HCT116 (cell line): Measurements from ENCODE around the gene C16orf74. TPM values are rescaled to one million over a fixed set of nuclear protein-coding genes. Genes with fewer than 3 reads are reported as not detected.

Experiments
- ATAC-seq: fragments of 200-7000 bp; cut with Tn5 transposase; 2 replicates; pipeline ENCODE4 v1.9.1; 2020; ENCODE audit warnings: mild to moderate bottlenecking, moderate library complexity
- BruUV-seq: library from RNA; stranded (reverse); fragments of 400-500 nt; replicated peaks from 2 replicates; lab custom pipeline; 2021; lab: Mats Ljungman, UMichigan
- CTCF ChIA-PET: fragments of 300-600 bp; sonication (Branson Sonifier 250); formaldehyde crosslinking; loops from one replicate; lab custom pipeline; 2021; ENCODE audit warnings: antibody characterized with exemption; lab: Charles Lee
- POLR2A ChIA-PET: fragments of 300-600, 350-600 bp; sonication (Branson Sonifier 250); formaldehyde crosslinking; loops from one replicate; lab custom pipeline; 2021; ENCODE audit warnings: antibody characterized with exemption; lab: Charles Lee
- RAD21 ChIA-PET, 2 experiments: fragments of 300-600 bp; sonication (Branson Sonifier 250); formaldehyde crosslinking; loops; one replicate each; lab custom pipeline; 2023; ENCODE audit warnings: low total read pairs in 2 of 2; ENCODE audit not compliant: uncharacterized antibody in 2 of 2, unreplicated experiment in 2 of 2, low non-redundant PET in 1 of 2; lab: Charles Lee
- DNase-seq: peaks from one replicate; pipeline ENCODE4 v3.0.0-alpha.2; 2010; ENCODE audit warnings: low read depth, low spot score
- H2AFZ ChIP-seq: fragments of 200-600 bp; shearing (Covaris generic), sonication (generic); 2 replicates; pipeline ENCODE4 v1.6.1; 2017; ENCODE audit warnings: low read depth, mixed run types, mixed read lengths, antibody characterized with exemption, low read length; ENCODE audit not compliant: poor library complexity, severe bottlenecking
- H3K27ac ChIP-seq: 2 replicates; pipeline ENCODE4 v1.5.1; 2012; ENCODE audit warnings: low read depth, low read length
- H3K27me3 ChIP-seq: fragments of 200-600 bp; sonication (generic); 2 replicates; pipeline ENCODE4 v1.6.1; 2016; ENCODE audit warnings: mixed run types, low read length, mixed read lengths; ENCODE audit not compliant: insufficient read depth
- H3K36me3 ChIP-seq, 2 experiments: fragments of 200-500 bp in 1 of 2; fragments of 200-600 bp in 1 of 2; sonication (Bioruptor generic) in 1 of 2; sonication (generic) in 1 of 2; 2 replicates each; pipeline versions ENCODE4 v1.5.1 to v1.6.1; 2014 to 2016; ENCODE audit warnings: low read length in 2 of 2, inconsistent platforms in 1 of 2, mixed read lengths in 1 of 2, mixed run types in 1 of 2; ENCODE audit not compliant: insufficient read depth in 2 of 2, control insufficient read depth in 1 of 2
- H3K4me1 ChIP-seq, 2 experiments: fragments of 200-600 bp in 1 of 2; sonication (generic) in 1 of 2; 2 replicates each; pipeline versions ENCODE4 v1.5.1 to v1.6.1; 2012 to 2017; ENCODE audit warnings: low read length in 2 of 2, inconsistent platforms in 1 of 2, mild to moderate bottlenecking in 1 of 2, mixed read lengths in 1 of 2, mixed run types in 1 of 2, moderate library complexity in 1 of 2; ENCODE audit not compliant: insufficient read depth in 2 of 2, control insufficient read depth in 1 of 2
- H3K4me2 ChIP-seq: fragments of 200-600 bp; sonication (generic); 2 replicates; pipeline ENCODE4 v1.6.1; 2017; ENCODE audit warnings: mixed run types, low read length, mixed read lengths
- H3K4me3 ChIP-seq, 2 experiments: fragments of 200-600 bp in 1 of 2; sonication (generic) in 1 of 2; replicated peaks in 1 of 2; 2 replicates each; pipeline ENCODE4 v1.5.1; 2011 to 2016; ENCODE audit warnings: low read length in 2 of 2, control low read depth in 1 of 2, low read depth in 1 of 2, mild to moderate bottlenecking in 1 of 2, mixed read lengths in 1 of 2, mixed run types in 1 of 2
- H3K79me2 ChIP-seq: fragments of 200-600 bp; sonication (generic); 2 replicates; pipeline ENCODE4 v1.6.1; 2017; ENCODE audit warnings: mild to moderate bottlenecking, mixed run types, low read length, moderate library complexity, mixed read lengths; ENCODE audit not compliant: insufficient read depth
- H3K9ac ChIP-seq: fragments of 200-600 bp; sonication (generic); 2 replicates; pipeline ENCODE4 v1.6.1; 2016; ENCODE audit warnings: low read length, mixed read lengths
- H3K9me2 ChIP-seq: fragments of 200-600 bp; sonication (generic), shearing (Covaris generic); 2 replicates; pipeline ENCODE4 v1.6.1; 2017; ENCODE audit warnings: mixed run types, mild to moderate bottlenecking, moderate library complexity; ENCODE audit not compliant: insufficient read depth
- H3K9me3 ChIP-seq, 2 experiments: fragments of 200-500 bp in 1 of 2; fragments of 200-600 bp in 1 of 2; sonication (Bioruptor generic) in 1 of 2; sonication (generic) in 1 of 2; 2 replicates each; pipeline ENCODE4 v1.6.1; 2014 to 2017; ENCODE audit warnings: low read length in 2 of 2, mixed read lengths in 2 of 2, inconsistent platforms in 1 of 2, low read depth in 1 of 2, mild to moderate bottlenecking in 1 of 2, mixed run types in 1 of 2, moderate library complexity in 1 of 2; ENCODE audit not compliant: control insufficient read depth in 1 of 2, insufficient read depth in 1 of 2
- H4K20me1 ChIP-seq: fragments of 200-600 bp; sonication (generic), shearing (Covaris generic); 2 replicates; pipeline ENCODE4 v1.6.1; 2017; ENCODE audit warnings: mixed run types, mild to moderate bottlenecking, moderate library complexity; ENCODE audit not compliant: insufficient read depth
- CTCF ChIP-seq, 3 experiments: fragments of 200-600 bp in 1 of 3; sonication (generic) in 1 of 3; IDR thresholded peaks in 2 of 3; conservative IDR thresholded peaks in 1 of 3; 2 replicates each; pipeline ENCODE4 v1.5.1; 2012 to 2017; ENCODE audit warnings: low read depth in 2 of 3, low read length in 2 of 3, antibody characterized with exemption in 1 of 3, borderline replicate concordance in 1 of 3, control low read depth in 1 of 3, mild to moderate bottlenecking in 1 of 3, mixed read lengths in 1 of 3, mixed run types in 1 of 3, moderate library complexity in 1 of 3; ENCODE audit not compliant: insufficient read depth in 1 of 3
- POLR2A ChIP-seq: IDR thresholded peaks from 2 replicates; pipeline ENCODE4 v1.7.0; 2011; ENCODE audit warnings: borderline replicate concordance; ENCODE audit not compliant: insufficient read depth, insufficient read length; ENCODE audit errors: extremely low read depth
- POLR2AphosphoS5 ChIP-seq: IDR thresholded peaks from 2 replicates; pipeline ENCODE4 v1.6.1; 2011; ENCODE audit warnings: mild to moderate bottlenecking, low read depth, low read length, moderate library complexity
- RAD21 ChIP-seq: IDR thresholded peaks from 2 replicates; pipeline ENCODE4 v1.6.1; 2012; ENCODE audit warnings: low read depth, mild to moderate bottlenecking
- SIN3A ChIP-seq: IDR thresholded peaks from 2 replicates; pipeline ENCODE4 v1.6.1; 2012; ENCODE audit warnings: low read depth
- SRF ChIP-seq: IDR thresholded peaks from 2 replicates; pipeline ENCODE4 v1.6.1; 2012; ENCODE audit warnings: low read depth
- TCF7L2 ChIP-seq: IDR thresholded peaks from 2 replicates; pipeline ENCODE4 v1.7.0; 2011; ENCODE audit warnings: borderline replicate concordance, inconsistent platforms; ENCODE audit not compliant: insufficient read depth, insufficient read length; ENCODE audit errors: extremely low read depth
- ZNF274 ChIP-seq: fragments of 200-500 bp; sonication (Bioruptor generic); IDR thresholded peaks from 2 replicates; pipeline ENCODE4 v1.6.1; 2014; ENCODE audit warnings: mild to moderate bottlenecking, low read depth, low read length, inconsistent platforms
- intact Hi-C: fragments of 100-400 bp; cut with micrococcal nuclease; formaldehyde crosslinking; loops from 2 replicates; pipeline ENCODE4 v1.10.0; 2022
- total RNA-seq: library from RNA; stranded (reverse); gene quantifications from one replicate; pipeline ENCODE4 v1.2.1, GENCODE V29; 2021; ENCODE audit not compliant: unreplicated experiment

C16orf74 gene
- total RNA-seq, 1 experiment from 2014 or later: 30.0 TPM

- H3K9me3 ChIP-seq: no peaks in the 10 kb centered on the region
- ATAC-seq (no peak), DNase-seq (no peak)
- H3K36me3 ChIP-seq: peaks cover 0 to 5% of the 10 kb centered on the region in 2 experiments; a peak in 1 of 4 replicates
- no peaks in the 10 kb centered on the region for H3K27me3 ChIP-seq
- no peak overlapping the region for H3K9ac ChIP-seq
- ChIA-PET POLR2A (interaction anchor here (2.0 kb wide), 1 partner anchor 10 kb away, joined by 11 read pairs; no protein-coding TSS in a partner anchor), RAD21 (interaction anchor here in 1 of 2 experiments (0.5 kb wide), 1 partner anchor 716 kb away, joined by 4 read pairs; no protein-coding TSS in a partner anchor), CTCF (no interaction called here)
- H3K9me2 ChIP-seq: no peaks in the 10 kb centered on the region
- H3K27ac ChIP-seq: no peak overlapping the region
- TF ChIP-seq RAD21 (no peak), SIN3A (no peak), POLR2AphosphoS5 (no peak), CTCF (IDR thresholded peaks at IDR 0.05 in 2 of 3, conservative IDR thresholded peaks at IDR 0.05 in 1 of 3; ENCODE audit: borderline replicate concordance in 1 of 3, insufficient read depth in 1 of 3, low read depth in 2 of 3, low read length in 2 of 3) (no peak)
- intact Hi-C loops: no loop called here
- no peak overlapping the region for H3K4me3 ChIP-seq
- H3K4me1 ChIP-seq: no peaks in the 10 kb centered on the region
- H2AFZ ChIP-seq: no peak overlapping the region
- BruUV-seq: no TSS peak
- H3K4me2 ChIP-seq: no peak overlapping the region
- no peaks in the 10 kb centered on the region; the same call in 1 of the 2 replicates for H3K79me2 ChIP-seq
- H4K20me1 ChIP-seq: no peaks in the 10 kb centered on the region
These were observed 14.0 kb downstream of the C16orf74 start for GRCh38 chr16:85736921-85737320.

GRCh38 chr16:85735946-85736345 is 14.9 kb downstream of the C16orf74 start:
- H3K9me3 ChIP-seq: no peaks in the 10 kb centered on the region
- ATAC-seq (no peak), DNase-seq (no peak)
- TF ChIP-seq ZNF274 (no peak), SRF (no peak), TCF7L2 (no peak), POLR2A (no peak)
- H3K4me2 ChIP-seq: no peak overlapping the region
- H3K9ac ChIP-seq: no peak overlapping the region
- no peaks in the 10 kb centered on the region; a peak in 1 of 4 replicates for H3K36me3 ChIP-seq
- RAD21 ChIA-PET: no interaction called here
- no peak overlapping the region for H3K27ac ChIP-seq
- H3K9me2 ChIP-seq: no peaks in the 10 kb centered on the region
- BruUV-seq: no TSS peak
- no peaks in the 10 kb centered on the region for H3K4me1 ChIP-seq
- H3K27me3 ChIP-seq: no peaks in the 10 kb centered on the region
- CTCF ChIA-PET: no interaction called here
- intact Hi-C loops: no loop called here
- H3K4me3 ChIP-seq: no peak overlapping the region
- no peak overlapping the region for H2AFZ ChIP-seq
- H4K20me1 ChIP-seq: no peaks in the 10 kb centered on the region
- POLR2A ChIA-PET: interaction anchor here (2.0 kb wide), 1 partner anchor 11 kb away, joined by 11 read pairs; no protein-coding TSS in a partner anchor
- H3K79me2 ChIP-seq: no peaks in the 10 kb centered on the region; the same call in 1 of the 2 replicates
